BE2C (cell line): ENCODE results near the gene PTPRN2.
"Not testable (repeated sequence)": the region's sequence is repeated elsewhere in the genome, so short reads cannot be mapped to it uniquely, and the experiment has no call there.

Source experiments
- DNase-seq: peaks from one replicate; pipeline ENCODE4 v3.0.0-alpha.2; 2020
- H3K27me3 ChIP-seq: fragments of 250-450 bp; sonication (Bioruptor Pico); 2 replicates; pipeline ENCODE4 v1.5.1; 2020; ENCODE audit warnings: mild to moderate bottlenecking
- H3K36me3 ChIP-seq: fragments of 250-450 bp; sonication (Bioruptor Pico); 2 replicates; pipeline ENCODE4 v1.5.1; 2020; ENCODE audit warnings: mild to moderate bottlenecking
- H3K4me1 ChIP-seq: fragments of 250-450 bp; sonication (Bioruptor Pico); 2 replicates; pipeline ENCODE4 v1.5.1; 2020
- H3K4me3 ChIP-seq: 2 replicates; pipeline ENCODE4 v1.5.1; 2011; ENCODE audit warnings: low read depth, low read length
- H3K9me3 ChIP-seq: fragments of 250-450 bp; sonication (Bioruptor Pico); 2 replicates; pipeline ENCODE4 v1.5.1; 2020
- CTCF ChIP-seq: IDR thresholded peaks from 2 replicates; pipeline ENCODE4 v1.5.1; 2012; ENCODE audit warnings: mild to moderate bottlenecking, low read depth, low read length

The PTPRN2 gene

GRCh38 chr7:157700231-157701005, 887.2 kb downstream of the PTPRN2 start:
- no peaks in the 10 kb centered on the region for H3K4me1 ChIP-seq
- no peak for DNase-seq
- TF ChIP-seq CTCF: no peak
- H3K9me3 ChIP-seq: no peaks in the 10 kb centered on the region
- no peaks in the 10 kb centered on the region for H3K36me3 ChIP-seq
- no peak overlapping the region for H3K4me3 ChIP-seq
- H3K27me3 ChIP-seq: peaks cover 12% of the 10 kb centered on the region

GRCh38 chr7:157699357-157700013, 888.1 kb downstream of the PTPRN2 start:
- Histone ChIP-seq H3K9me3 (no peaks in the 10 kb centered on the region), H3K36me3 (no peaks in the 10 kb centered on the region), H3K4me3 (no peak overlapping the region), H3K4me1 (no peaks in the 10 kb centered on the region), H3K27me3 (peaks cover 12% of the 10 kb centered on the region)
- DNase-seq: no peak
- TF ChIP-seq CTCF: no peak

- H3K4me3 ChIP-seq, H3K4me1 ChIP-seq, H3K9me3 ChIP-seq, DNase-seq, H3K36me3 ChIP-seq: not testable (repeated sequence)
- peaks cover 15% of the 10 kb centered on the region for H3K27me3 ChIP-seq
These were observed 890.3 kb downstream of the PTPRN2 start for GRCh38 chr7:157697287-157697686.

DNA sequence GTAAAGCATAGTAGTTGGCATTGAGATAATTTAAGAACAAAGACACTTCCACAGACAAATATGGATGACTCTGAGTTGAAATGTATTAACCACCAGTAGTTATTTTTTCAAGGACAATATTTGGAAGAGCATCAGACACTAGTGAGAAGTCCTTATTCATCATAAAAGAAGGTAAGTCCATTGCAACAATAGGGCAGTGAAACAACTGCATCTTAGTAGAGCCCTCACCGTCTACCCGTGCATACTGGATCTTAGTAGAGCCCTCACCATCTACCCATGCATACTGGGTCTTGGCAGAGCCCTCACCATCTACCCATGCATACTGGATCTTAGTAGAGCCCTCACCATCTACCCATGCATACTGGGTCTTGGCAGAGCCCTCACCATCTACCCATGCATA, 892.0 kb downstream of the PTPRN2 start:
- not testable (repeated sequence) for DNase-seq, H3K4me3 ChIP-seq, H3K36me3 ChIP-seq, H3K9me3 ChIP-seq, H3K4me1 ChIP-seq
- H3K27me3 ChIP-seq: peaks cover 14% of the 10 kb centered on the region

- Histone ChIP-seq H3K4me1 (no peaks in the 10 kb centered on the region), H3K4me3 (no peak overlapping the region), H3K9me3 (no peaks in the 10 kb centered on the region), H3K27me3 (peaks cover 24% of the 10 kb centered on the region), H3K36me3 (no peaks in the 10 kb centered on the region)
- no peak for TF ChIP-seq CTCF
- no peak for DNase-seq
These were observed 893.3 kb downstream of the PTPRN2 start for GRCh38 chr7:157694376-157694665.

- H3K4me3 ChIP-seq: no peak overlapping the region
- DNase-seq: no peak
- no peak for TF ChIP-seq CTCF
These were observed 893.9 kb downstream of the PTPRN2 start for GRCh38 chr7:157693521-157694375.

DNA sequence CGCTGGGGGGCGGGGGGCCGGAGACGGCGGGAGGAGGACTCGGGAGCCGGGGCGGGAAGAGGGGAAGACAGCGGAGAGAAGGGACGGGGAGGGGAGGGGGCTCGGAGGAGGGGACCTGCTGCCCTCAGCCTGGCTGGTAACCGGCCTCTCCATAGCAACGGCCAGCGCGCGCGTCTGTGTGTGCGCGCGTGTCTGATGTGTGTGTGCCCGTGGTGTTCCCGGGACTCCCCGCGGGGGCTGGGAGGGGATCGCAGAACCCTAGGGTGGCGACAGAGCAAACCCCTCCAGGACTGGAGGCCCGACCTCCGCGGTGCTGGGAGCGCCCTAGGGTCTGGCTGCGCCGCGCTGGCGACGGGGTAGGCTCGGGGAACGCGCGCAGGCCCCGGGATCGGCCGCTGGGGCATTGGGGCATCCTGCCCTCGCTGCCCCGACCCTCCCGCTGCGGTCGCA, 894.5 kb downstream of the PTPRN2 start:
- H3K9me3 ChIP-seq: no peaks in the 10 kb centered on the region
- peaks cover 24% of the 10 kb centered on the region for H3K27me3 ChIP-seq
- no peaks in the 10 kb centered on the region for H3K36me3 ChIP-seq
- no peak overlapping the region for H3K4me3 ChIP-seq
- TF ChIP-seq CTCF: no peak
- DNase-seq: no peak
- H3K4me1 ChIP-seq: no peaks in the 10 kb centered on the region

More at GRCh38 chr7:157693521-157694375, 893.9 kb downstream of the PTPRN2 start:
- H3K9me3 ChIP-seq: no peaks in the 10 kb centered on the region
- H3K36me3 ChIP-seq: no peaks in the 10 kb centered on the region
- H3K4me1 ChIP-seq: no peaks in the 10 kb centered on the region
- peaks cover 24% of the 10 kb centered on the region for H3K27me3 ChIP-seq
